Right kidney (tissue), 1 donor: ENCODE measurements around the gene STK11.

Experiments used
- DNase-seq: peaks from one replicate; pipeline ENCODE4 v3.0.0-alpha.2; 2016

The STK11 gene

DNA sequence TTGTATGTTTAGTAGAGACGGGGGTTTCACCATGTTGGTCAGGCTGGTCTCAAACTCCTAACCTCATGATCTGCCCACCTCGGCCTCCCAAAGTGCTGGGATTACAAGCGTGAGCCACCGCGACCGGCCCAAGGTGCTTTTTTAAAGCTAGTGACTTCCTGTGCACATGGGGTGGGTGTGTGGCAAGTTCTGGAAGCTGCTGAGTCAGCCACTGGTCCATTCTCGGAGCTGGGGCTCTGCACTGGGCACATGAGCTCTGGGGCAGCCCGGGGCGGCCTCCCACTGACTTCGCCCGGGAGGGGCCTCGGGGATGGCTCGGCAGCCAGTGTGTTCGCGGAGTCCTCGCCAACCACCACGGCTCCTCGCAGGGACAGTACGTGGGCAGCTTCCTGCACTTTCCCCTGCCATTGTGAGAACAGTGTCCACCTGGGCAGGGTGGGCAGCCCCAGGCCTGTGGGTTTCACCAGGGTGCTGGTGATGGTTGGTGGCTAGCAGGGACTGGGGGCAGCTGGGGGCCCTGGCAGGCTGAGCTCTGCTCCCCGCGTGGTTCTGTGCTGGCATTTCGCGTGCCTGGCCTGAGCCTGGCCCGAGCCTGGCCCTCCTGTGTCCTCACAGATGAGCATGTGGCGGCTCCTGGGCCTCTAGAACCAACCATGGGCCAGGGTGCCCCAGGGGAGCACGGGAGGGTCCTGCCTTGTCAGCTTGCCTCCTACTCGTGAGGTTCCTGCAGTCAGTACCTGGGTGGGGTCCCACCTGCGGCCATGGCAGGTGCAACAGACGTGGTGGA is 20.1 kb downstream of the STK11 start:
- no peak for DNase-seq

DNA sequence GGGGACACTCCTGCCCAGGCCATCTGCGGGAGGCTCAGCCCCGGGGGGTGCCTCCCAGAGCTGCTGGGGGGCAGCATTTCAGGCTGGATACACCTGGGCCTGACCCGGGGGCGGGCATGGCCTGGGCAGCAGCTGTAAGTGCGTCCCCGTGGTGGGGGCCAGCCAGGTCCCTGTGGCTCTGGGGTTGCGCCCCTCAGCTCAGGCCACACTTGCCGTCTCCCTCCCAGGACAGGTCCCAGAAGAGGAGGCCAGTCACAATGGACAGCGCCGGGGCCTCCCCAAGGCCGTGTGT is 20.6 kb downstream of the STK11 start:
- no peak for DNase-seq

DNA sequence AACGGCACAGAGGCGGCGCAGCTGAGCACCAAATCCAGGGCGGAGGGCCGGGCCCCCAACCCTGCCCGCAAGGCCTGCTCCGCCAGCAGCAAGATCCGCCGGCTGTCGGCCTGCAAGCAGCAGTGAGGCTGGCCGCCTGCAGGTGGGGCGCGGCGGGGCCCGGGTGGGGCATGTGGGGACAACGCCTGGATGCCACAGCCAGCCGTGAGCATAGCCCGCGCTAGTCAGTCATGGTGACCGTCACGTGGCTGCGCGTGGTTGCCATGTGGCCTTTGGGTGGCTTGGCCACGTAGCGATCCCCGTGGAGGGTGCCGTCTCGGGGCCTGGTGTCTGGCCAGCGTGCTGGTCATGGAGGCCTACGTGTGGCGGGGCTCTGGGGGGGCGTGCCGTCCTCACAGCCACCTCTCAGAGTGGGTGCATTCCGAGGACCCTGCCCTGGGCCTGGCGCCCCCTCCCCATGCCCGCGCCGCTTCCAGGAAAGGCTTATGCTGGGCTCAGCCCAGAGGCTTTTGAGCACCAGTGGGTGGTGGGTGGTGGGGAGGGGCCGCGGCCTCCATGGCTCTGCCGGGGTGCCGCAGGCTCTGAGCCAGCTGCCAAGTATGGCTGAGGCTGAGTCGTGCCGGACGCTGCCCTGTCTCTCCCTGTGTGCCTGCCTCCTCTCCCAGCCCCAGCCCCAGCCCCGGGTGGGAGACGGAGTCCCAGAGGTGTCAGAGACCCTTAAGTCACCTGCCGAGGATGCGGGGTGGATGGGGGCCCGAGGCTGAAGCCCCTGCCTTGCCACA is 21.1 kb downstream of the STK11 start:
- no peak for DNase-seq

DNA sequence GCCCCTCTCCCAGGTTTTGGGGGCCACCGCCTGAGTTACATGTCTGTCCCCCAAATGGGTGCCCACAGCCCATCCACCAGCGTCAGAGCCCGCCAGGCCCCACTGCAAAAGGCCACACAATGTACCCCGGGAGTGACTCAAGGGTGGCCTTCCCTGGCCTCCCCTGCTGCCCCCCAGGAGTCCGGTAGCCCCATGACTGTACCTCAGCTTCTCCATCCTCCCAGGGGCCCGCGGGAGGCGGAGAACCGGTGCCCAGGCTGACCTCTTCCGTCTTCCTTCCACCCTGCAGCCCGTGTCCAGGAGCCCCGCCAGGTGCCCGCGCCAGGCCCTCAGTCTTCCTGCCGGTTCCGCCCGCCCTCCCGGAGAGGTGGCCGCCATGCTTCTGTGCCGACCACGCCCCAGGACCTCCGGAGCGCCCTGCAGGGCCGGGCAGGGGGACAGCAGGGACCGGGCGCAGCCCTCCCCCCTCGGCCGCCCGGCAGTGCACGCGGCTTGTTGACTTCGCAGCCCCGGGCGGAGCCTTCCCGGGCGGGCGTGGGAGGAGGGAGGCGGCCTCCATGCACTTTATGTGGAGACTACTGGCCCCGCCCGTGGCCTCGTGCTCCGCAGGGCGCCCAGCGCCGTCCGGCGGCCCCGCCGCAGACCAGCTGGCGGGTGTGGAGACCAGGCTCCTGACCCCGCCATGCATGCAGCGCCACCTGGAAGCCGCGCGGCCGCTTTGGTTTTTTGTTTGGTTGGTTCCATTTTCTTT is 21.9 kb downstream of the STK11 start:
- no peak for DNase-seq

DNA sequence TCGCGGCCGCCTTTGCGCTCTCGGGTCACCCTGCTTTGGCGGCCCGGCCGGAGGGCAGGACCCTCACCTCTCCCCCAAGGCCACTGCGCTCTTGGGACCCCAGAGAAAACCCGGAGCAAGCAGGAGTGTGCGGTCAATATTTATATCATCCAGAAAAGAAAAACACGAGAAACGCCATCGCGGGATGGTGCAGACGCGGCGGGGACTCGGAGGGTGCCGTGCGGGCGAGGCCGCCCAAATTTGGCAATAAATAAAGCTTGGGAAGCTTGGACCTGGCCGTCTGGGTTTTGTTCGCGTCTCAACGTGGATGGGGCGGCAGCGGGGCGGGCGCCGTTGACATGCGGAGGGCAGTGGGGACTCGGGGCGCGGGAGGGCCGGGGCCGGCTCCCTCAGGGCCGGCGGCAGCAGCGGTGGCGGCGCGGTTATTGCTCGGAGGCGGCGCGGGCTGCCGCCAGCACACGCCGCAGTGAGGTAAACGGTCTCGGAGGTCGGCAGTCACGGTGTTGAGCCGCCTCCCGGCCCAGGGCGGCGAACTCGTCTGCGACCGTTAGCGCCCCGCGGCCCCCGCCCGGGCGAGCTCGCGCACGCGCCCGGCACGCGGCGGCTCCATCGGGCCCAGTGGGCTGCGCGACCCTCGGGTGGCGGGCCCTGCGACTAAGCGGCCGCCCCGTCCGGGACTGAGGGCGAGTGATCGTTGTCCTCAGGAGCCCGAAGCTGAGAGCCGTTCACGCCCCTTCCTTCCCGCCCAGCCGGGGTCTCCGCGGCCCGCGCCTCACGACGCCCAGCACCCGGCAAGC is 22.8 kb downstream of the STK11 start:
- DNase-seq = no peak

DNA sequence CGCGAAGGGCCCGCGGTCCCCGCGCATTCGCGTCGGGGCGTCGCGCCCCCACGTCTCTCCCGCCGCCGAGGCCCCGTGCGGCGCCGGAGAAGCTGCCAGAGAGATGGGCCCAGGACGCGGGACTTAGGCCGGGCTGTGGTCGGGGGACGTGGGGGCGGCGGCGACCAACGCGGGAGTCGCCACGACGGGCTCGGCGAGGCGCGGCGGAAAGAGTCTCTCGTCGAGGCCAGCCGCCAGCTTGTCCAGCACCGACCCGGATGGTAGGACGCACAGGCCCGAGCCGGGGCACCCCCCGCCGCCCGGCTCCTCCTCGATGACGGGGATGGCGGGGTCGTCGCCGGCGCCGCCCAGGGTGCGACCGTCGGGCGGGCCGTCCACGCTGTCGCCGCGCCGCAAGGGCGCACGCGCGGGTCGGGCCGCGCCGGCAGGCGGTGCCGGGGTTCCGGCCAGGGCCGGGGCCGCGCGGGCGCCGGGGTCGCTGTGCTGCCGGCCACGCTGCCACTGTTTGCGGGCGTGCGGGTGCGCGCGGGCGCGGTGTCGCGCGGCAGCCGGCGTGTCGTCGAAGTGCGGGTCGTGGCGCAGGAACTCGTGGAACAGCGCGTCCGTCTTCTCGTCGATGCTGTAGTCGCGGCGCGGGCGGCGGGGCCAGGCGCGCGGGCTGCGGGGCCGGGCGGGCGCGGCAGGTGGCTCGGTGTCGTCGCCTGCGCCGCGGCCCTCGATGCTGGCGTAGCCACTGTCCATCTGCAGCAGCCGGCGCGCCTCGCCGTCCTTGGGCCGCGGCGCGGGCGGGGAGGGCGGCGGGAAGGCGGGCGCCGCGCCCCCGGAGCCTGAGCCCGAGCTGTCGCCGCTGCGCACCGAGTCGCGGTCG is 23.7 kb downstream of the STK11 start:
- DNase-seq = no peak

DNA sequence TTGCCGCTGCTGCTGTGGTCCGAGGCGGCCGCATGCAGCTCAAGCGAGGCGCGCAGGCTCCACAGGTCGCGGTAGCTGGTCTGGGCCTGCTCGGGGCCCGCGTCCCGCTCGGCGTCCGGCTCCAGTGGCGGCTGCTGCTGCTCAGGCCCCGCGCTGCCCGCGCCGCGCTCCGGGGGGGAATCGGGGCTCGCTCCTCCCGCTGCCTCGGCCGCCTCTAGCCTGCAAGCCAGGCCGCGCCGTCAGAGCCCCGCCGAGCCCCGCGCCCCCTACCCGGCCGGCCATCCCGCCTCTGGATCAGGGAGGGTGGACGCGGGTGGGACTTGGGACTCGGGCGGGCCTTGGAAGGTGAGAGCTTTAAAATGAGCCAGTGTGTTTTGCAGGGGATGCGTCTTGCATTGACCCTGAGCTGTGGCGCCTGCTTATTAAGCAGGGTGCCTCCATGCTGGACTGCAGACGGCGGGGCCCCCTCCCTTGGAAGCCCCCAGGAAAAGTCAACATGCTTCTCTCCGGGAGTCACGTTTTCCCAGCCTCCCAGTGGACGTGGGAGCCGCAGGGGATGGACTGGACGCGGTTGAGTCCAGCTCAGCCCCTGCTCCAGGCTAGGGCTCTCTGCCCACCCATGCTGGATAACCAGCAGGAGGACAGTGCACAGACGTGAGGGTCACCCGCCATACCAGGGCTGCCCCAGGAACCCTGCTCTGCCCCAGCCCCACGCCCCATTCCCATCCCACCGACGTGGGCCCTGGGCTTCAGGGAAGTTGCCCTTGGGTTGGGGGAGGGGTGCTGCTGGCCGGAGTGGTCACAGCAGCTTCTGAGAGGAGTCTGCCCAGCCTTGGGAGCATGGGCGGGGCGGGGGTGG is 24.6 kb downstream of the STK11 start:
- DNase-seq = no peak

DNA sequence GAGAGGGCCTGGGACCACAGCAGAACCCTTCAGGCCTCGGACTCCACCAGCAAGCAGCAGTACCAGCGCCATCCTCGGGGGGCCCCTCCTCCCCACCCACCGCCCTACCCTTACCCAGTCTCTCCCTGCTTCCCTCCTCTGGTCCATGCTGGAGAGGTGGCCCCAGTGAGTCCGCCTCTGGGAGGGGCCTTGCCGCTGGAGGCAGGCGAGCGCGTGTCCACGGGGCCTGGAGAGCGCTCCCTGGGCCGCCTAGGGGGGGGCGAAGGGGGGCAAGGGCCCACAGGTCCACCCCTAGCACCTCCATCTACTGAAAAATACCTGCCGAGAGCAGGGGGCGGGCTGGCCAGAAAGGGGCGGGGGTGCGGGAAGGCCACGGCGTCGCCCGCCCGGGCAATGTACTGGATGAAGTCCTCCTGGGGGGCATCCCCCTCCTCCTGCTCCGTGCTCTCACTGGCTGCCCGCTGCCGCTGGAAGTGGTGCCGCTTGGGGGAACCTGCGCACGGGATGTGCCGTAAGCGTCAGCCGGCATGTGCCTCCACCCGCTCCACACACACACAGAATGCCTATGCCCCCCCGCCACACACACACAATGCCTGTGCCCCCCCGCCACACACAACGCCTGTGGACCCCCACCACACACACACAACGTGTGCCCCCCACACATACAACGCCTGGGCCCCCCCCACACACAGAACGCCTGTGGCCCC is 25.4 kb downstream of the STK11 start:
- DNase-seq = no peak

DNA sequence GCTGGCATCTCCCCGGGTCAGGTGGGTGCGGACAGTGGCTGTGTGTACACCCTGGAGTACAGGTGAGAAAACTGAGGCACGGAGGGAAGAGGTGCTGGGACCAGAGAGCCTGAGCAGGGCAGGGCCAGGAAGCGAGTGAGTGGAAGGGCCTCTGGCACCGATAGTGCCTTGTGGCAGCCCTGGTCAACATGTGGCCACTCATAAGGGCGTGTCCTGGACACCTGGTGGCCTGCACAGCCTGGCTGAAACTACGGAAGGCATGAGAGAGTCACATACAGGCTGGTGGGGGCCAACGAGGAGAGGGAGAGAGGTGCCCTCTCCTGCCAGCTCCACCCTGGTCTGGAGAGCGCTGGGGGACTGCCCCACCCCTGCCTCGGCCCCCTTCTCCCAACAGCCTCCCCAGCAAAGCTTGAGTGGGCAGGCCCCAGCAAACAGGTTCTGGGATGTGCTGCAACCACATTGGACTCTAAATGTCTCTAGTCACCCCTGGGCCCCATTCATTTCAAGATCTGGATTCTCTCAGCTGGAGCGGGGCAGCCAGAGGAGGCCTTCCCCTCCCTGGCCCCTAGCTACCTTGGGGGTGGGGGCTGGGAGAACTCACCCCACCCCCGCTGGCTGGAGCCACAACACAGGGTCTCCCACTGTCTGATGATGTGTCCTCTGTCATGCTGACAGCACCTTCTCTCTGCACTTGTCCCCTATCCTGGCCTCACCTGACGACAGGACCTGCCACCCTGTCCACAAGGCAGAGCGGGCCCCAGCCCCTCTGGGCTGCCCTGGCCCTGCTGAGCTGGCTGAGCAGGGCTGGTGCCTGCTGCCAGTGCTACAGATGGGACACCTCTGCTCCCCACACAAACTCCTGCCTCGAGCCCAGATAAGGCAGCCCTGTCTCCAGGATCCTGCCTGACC is 26.4 kb downstream of the STK11 start:
- peak; percentile 42 for DNase-seq

DNA sequence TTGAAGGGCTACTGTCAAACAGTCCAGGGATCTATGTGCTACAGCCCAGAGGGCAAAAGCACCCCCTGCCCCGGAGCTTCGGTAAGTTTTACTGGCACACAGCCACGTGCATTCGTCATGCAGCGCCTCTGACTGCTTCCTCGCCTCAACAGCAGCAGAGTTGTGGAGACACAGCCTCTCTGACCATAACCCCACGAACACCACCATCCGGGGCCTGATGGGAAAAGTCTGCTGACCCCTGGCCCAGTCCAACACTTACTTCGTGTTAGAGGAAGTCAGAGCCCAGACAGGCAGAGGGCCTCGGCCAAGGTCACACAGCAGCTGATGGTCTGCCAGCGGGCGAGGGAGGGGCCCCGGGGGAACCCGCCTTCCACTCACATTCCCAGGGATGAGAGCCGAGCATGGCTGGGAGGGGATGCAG is 27.1 kb downstream of the STK11 start:
- DNase-seq = no peak

DNA sequence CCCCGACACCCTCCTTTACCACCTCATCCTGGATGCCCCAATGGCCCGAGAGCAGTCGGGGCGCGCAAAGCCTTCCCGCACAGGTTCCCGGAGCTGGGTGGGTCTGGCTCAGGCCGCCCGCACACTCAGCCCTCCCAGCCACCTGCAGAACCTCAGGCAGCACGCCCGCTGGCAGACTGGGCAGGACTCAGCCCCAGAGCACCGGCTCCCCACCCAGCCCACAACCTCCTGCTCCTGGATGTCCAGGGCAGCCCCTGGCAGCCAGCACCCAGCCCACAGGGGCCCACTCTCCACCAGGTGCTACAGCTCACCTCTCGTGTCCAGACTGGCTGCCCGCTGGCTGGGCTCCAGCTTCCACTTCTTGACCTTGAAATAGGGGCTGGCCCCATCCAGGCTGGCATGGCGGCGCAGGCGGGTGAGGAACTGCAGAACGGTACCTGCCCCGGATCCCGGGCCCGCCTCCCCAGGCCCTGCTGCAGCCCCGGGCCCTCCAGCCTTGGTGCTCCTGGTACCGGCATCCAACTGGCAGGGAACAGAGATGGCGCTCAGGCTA is 27.6 kb downstream of the STK11 start:
- DNase-seq = no peak

DNA sequence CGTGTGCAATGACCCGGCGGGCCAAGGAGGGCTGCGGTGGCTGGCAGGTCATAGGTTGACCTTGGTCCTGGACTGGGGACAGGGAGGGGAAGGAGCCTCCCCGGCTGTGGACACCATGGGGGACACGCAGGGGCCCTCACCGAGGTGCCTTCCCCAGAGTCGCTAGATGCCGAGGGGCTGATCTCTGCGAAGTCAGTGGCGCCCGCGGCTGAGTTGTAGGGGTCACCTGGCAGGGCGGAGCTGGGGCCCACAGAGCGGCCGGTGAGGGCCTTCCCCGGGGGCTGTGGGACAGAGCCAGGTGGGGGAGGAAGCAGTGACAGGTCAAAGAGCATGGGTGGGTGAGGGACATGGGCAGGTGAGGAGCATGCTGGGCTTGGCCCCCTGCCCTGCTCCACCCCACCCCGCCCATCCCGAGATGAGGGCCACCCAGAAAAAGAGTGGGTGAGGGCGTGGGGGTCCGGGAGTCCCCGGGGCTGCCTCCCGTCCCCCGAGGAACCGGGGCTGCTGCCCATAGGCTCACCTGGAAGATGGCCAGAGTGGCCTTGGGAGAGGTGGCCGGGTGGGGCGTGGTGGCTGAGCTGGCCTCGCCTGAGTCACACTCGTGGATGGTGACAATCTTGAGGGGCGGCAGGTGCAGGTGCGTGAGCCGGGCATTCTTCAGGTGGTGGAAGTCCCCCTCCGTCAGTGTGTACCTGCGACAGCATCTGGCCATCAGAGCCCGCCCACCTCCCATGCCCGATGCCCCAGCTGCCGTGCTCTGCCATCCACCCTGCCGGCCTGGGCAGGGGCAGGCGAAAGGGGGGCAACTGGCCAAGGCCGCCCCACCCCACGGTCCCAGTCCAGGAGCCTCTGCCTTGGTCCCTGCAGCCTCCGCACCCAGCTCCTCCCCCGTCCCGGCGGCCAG is 28.7 kb downstream of the STK11 start:
- DNase-seq = no peak

DNA sequence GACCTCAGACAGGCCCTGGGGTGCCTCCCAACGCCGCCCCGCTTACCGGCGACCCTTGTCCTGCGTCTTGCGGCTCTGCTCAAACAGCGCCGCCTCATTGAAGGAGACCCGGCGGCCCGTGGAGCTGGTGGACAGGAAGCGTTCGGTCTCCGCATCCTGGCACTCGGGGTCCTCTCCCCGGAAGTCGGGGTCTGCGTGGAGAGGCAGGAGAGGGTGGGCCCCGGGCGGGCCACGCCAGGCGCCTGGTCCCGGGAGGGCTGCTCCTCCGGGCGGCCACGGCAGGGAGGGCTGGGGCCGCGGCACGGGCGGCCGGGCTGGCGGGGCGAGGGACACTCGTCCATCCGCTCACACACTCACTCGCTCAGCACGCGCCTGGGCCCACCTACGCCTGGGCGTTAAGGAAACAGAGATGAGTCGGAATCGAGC is 29.4 kb downstream of the STK11 start:
- DNase-seq = no peak

DNA sequence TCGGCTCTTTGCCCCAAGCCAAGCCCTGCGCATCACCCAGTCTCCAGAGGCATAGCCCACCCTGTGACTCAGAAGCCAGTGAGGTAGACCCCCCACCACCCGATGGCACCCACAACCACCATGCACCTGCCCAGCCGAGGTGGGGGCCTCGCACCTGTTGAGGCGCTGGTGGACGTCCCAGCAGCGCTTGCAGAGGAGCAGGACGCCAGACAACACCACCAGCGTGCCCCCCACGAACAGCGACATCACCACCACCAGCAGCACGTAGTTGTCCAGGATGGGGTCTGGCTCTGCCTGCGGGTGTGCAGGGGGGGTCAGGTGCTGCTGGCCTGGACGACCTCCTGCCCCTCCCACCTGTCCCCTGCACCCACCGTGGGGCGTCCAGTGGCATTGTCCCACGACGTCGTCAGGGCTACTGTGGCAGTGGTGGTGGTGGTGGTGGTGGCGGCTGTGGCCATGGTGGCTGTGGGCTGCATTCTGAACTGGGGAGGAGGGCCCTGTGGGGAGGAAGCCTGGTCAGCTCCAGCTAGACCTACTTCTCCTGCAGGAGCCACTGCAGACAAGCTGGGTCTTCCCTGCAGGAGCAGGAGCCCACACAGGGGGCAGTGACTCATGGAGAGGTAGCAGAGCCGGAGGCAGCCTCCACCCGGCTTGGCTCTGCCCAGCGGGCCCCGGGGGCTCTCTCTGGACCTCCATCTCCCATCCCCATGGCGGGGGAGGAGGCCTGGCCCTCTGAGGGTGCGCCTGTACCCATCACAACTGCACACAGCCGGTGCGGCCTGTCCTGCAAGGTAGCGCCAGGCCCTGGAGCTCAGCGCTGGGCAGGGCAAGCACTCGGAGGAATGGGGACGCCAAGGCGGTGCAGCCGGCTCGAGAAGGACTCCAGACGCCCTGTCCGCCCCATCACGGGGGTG is 30.3 kb downstream of the STK11 start:
- no peak for DNase-seq

DNA sequence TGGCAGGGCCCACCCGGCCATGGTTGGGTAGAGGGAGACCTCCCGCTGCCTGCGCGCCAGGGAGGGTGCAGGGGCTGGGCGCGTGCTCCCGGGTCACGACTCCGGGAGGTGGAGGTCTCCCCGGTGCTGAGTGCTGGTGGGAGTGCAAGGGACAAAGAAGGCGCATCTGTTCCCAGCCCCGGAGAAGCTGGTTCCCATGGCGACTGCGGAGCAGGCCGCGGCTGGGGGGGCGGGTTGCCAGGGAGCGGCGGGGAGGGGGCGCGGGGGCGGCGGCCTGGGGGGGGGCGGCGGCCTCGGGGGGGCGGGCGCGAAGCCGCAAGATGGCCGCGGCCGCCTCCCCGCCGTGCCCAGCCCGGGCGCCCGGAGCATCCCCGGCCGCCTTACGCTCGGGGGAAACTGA is 31.0 kb downstream of the STK11 start:
- DNase-seq = no peak

DNA sequence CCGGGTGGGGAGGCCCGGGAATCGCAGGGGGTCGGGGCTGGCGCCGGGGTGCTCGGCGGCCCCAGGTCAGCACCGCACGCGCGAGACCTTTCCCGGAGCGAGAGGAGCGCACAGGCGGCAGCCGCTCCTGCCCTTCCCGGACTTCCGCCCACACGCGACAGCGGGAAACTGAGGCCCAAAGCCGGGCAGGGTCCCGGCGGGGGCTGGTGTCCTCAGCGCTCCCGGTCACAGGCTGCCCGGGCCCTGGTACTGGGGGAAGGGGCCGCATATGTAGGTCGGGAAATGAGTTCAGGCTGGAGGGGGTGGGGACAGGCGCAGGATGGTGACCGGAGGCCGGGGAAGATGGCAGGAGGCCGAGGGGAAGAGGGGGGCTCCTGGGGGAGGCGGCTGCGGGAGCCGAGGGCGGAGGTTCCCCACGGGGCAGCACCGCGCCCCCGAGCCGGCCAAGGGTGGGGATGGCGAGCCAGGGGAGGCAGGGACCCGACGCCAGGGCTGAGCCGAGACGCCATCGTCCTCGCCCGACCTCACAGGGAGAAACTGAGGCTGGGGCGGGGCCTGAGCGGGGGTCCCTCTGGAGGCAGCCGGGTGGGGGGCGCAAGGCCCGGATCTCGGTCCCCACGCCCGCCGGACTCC is 31.6 kb downstream of the STK11 start:
- DNase-seq = peak; percentile 50
